ENCODE measurements around the gene TRIM31.

GRCh38 chr6:30155520-30156261 is 42.8 kb upstream of the TRIM31 start:
- TF ChIP-seq CEBPB (IDR thresholded peaks at IDR 0.05) (no peak), TAF1 (IDR thresholded peaks at IDR 0.05; ENCODE audit: low read depth) (no peak), MAX (IDR thresholded peaks at IDR 0.05) (no peak), EGR1 (IDR thresholded peaks at IDR 0.05) (no peak), YY1 (IDR thresholded peaks at IDR 0.05; ENCODE audit: low read depth) (no peak), RAD21 (IDR thresholded peaks at IDR 0.05; ENCODE audit: low read depth) (no peak), EP300 (IDR thresholded peaks at IDR 0.05; ENCODE audit: borderline replicate concordance) (no peak), TEAD4 (IDR thresholded peaks at IDR 0.05) (no peak), USF1 (IDR thresholded peaks at IDR 0.05) (no peak), REST (IDR thresholded peaks at IDR 0.05; ENCODE audit: low read depth) (no peak), NFIC (IDR thresholded peaks at IDR 0.05) (no peak), TCF12 (IDR thresholded peaks at IDR 0.05; ENCODE audit: low read depth) (no peak), FOXM1 (IDR thresholded peaks at IDR 0.05; ENCODE audit: borderline replicate concordance, low read depth) (no peak), CREB1 (IDR thresholded peaks at IDR 0.05; ENCODE audit: low read depth) (no peak)
